CD4-positive, CD25-positive, alpha-beta regulatory T cell (primary cell): Measurements from ENCODE around the gene EFCAB8. TPM values are rescaled to one million over a fixed set of nuclear protein-coding genes. Genes with fewer than 3 reads are reported as not detected.

Source experiments
- ATAC-seq, 2 donors: fragments of 150-1000 bp; cut with Tn5 transposase; one replicate each; pipeline ENCODE4 v1.10.0; 2021; ENCODE audit warnings: low read depth in 2 of 2, moderate number of reproducible peaks in 2 of 2, moderate library complexity in 1 of 2
- DNase-seq, 3 donors: peaks; one replicate each; pipeline versions ENCODE4 v3.0.0 to v3.0.0-alpha.2; 2012 to 2022; ENCODE audit warnings: mixed read lengths in 1 of 3
- H3K27ac ChIP-seq: one replicate; pipeline ENCODE4 v1.7.0; 2013; ENCODE audit warnings: mild to moderate bottlenecking, low read length; ENCODE audit not compliant: insufficient read depth, poor library complexity, severe bottlenecking
- H3K27me3 ChIP-seq: one replicate; pipeline ENCODE4 v1.7.0; 2013; ENCODE audit warnings: low read length; ENCODE audit not compliant: control insufficient read depth, insufficient read depth
- H3K36me3 ChIP-seq: one replicate; pipeline ENCODE4 v1.7.0; 2013; ENCODE audit warnings: mild to moderate bottlenecking, low read length, moderate library complexity; ENCODE audit not compliant: control insufficient read depth, insufficient read depth
- H3K4me1 ChIP-seq: 2 replicates; pipeline ENCODE4 v1.7.0; 2013; ENCODE audit warnings: mild to moderate bottlenecking, low read length; ENCODE audit not compliant: insufficient read depth, control insufficient read depth, poor library complexity, severe bottlenecking
- H3K4me3 ChIP-seq: one replicate; pipeline ENCODE4 v1.7.0; 2013; ENCODE audit warnings: low read depth, mild to moderate bottlenecking, low read length, moderate library complexity
- H3K9me3 ChIP-seq, 2 experiments: 1 replicate in 1 of 2; 2 replicates in 1 of 2; pipeline ENCODE4 v1.7.0; 2013; ENCODE audit warnings: low read length in 2 of 2, mild to moderate bottlenecking in 1 of 2, moderate library complexity in 1 of 2; ENCODE audit not compliant: control insufficient read depth in 2 of 2
- H3K27ac Mint-ChIP-seq, 3 donors: one replicate each; pipeline ENCODE4 v1.8.0; 2020 to 2022; ENCODE audit warnings: mild to moderate bottlenecking in 3 of 3, mixed read lengths in 3 of 3, moderate library complexity in 2 of 3
- H3K27me3 Mint-ChIP-seq: one replicate; pipeline ENCODE4 v1.8.0; 2022; ENCODE audit warnings: mild to moderate bottlenecking, mixed read lengths
- H3K36me3 Mint-ChIP-seq: one replicate; pipeline ENCODE4 v1.8.0; 2020; ENCODE audit warnings: mixed read lengths
- H3K4me1 Mint-ChIP-seq, 4 donors: one replicate each; pipeline ENCODE4 v1.8.0; 2020 to 2022; ENCODE audit warnings: mixed read lengths in 4 of 4, mild to moderate bottlenecking in 1 of 4
- H3K4me3 Mint-ChIP-seq, 4 donors: one replicate each; pipeline ENCODE4 v1.8.0; 2020 to 2022; ENCODE audit warnings: mild to moderate bottlenecking in 4 of 4, mixed read lengths in 4 of 4, moderate library complexity in 3 of 4
- H3K9me3 Mint-ChIP-seq, 7 donors: one replicate each; pipeline ENCODE4 v1.8.0; 2020 to 2022; ENCODE audit warnings: mixed read lengths in 7 of 7, mild to moderate bottlenecking in 3 of 7, moderate library complexity in 2 of 7
- polyA plus RNA-seq, 4 donors: library from polyadenylated mRNA; unstranded; fragments of 300-500 nt; fragmentation: Illumina TruSeq; gene quantifications; one replicate each; pipeline ENCODE4 v1.2.3, GENCODE V29; 2021
- total RNA-seq: library from RNA; stranded (reverse); gene quantifications from one replicate; pipeline ENCODE4 v1.2.3, GENCODE V29; 2022

The EFCAB8 gene
- total and polyA plus RNA-seq, 5 donors from 2014 or later: 1.2 TPM; not detected in 4

GRCh38 chr20:32842688-32843524 lies 15.8 kb upstream of the EFCAB8 start:
- no peak for DNase-seq
- Histone ChIP-seq H3K27me3 (no peaks in the 10 kb centered on the region), H3K36me3 (peaks cover 82% of the 10 kb centered on the region), H3K27ac (no peak overlapping the region), H3K4me1 (no peaks in the 10 kb centered on the region), H3K4me3 (no peak overlapping the region), H3K9me3 (no peaks in the 10 kb centered on the region)
- peaks cover 9 to 46% (median 35%) of the 10 kb centered on the region in 4 donors for H3K4me1 Mint-ChIP-seq
- ATAC-seq: no peak
- H3K36me3 Mint-ChIP-seq: peaks cover 53% of the 10 kb centered on the region
- peak overlapping the region in 1 of 3 donors; percentile 3 for H3K27ac Mint-ChIP-seq
- H3K4me3 Mint-ChIP-seq: no peak overlapping the region
- H3K27me3 Mint-ChIP-seq: no peaks in the 10 kb centered on the region
- H3K9me3 Mint-ChIP-seq: no peaks in the 10 kb centered on the region

GRCh38 chr20:32845786-32846185 lies 12.9 kb upstream of the EFCAB8 start:
- Mint-ChIP-seq H3K27me3 (no peaks in the 10 kb centered on the region), H3K4me1 (peaks cover 4 to 34% (median 27%) of the 10 kb centered on the region in 4 donors), H3K4me3 (no peak overlapping the region), H3K9me3 (no peaks in the 10 kb centered on the region), H3K27ac (no peak overlapping the region), H3K36me3 (peaks cover 50% of the 10 kb centered on the region)
- Histone ChIP-seq H3K27me3 (no peaks in the 10 kb centered on the region), H3K36me3 (peaks cover 81% of the 10 kb centered on the region), H3K27ac (no peak overlapping the region), H3K4me1 (no peaks in the 10 kb centered on the region), H3K4me3 (no peak overlapping the region), H3K9me3 (no peaks in the 10 kb centered on the region)
- DNase-seq (no peak), ATAC-seq (no peak)

DNA sequence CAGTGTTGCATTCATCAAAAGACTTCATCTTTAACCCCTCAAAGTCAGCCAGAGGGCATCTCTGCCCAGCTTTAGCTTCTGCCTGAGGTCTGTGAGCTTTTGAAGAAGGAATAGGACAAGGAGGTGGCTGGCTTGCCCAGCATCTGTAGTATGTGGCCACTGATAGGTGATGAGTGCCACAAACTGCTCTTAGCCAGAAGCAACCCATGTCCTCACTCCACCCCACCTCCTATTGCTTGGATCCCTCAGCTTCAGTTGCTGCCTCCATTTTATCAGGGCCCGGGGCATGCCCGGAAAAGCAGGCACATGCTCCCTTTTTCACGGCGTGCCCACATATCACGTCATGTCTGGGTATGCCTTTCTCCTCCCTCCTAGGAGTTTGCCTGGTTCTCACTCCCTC lies 11.9 kb upstream of the EFCAB8 start:
- Mint-ChIP-seq H3K4me1 (peaks cover 4 to 29% (median 23%) of the 10 kb centered on the region in 4 donors), H3K27ac (no peak overlapping the region), H3K9me3 (no peaks in the 10 kb centered on the region), H3K27me3 (no peaks in the 10 kb centered on the region), H3K36me3 (peaks cover 43% of the 10 kb centered on the region), H3K4me3 (no peak overlapping the region)
- H3K27me3 ChIP-seq: no peaks in the 10 kb centered on the region
- no peaks in the 10 kb centered on the region for H3K9me3 ChIP-seq
- no peaks in the 10 kb centered on the region for H3K4me1 ChIP-seq
- H3K27ac ChIP-seq: no peak overlapping the region
- no peak for ATAC-seq
- peaks cover 83% of the 10 kb centered on the region for H3K36me3 ChIP-seq
- DNase-seq: no peak
- H3K4me3 ChIP-seq: no peak overlapping the region

GRCh38 chr20:32847964-32848363 lies 10.8 kb upstream of the EFCAB8 start:
- Histone ChIP-seq H3K4me3 (no peak overlapping the region), H3K4me1 (no peaks in the 10 kb centered on the region), H3K27ac (no peak overlapping the region), H3K9me3 (no peaks in the 10 kb centered on the region), H3K36me3 (peaks cover 82% of the 10 kb centered on the region), H3K27me3 (no peaks in the 10 kb centered on the region)
- Mint-ChIP-seq H3K9me3 (no peaks in the 10 kb centered on the region), H3K27me3 (no peaks in the 10 kb centered on the region), H3K27ac (peak overlapping the region in 1 of 3 donors; percentile 66), H3K4me1 (peaks cover 9 to 25% (median 19%) of the 10 kb centered on the region in 4 donors), H3K36me3 (peaks cover 46% of the 10 kb centered on the region), H3K4me3 (no peak overlapping the region)
- ATAC-seq (no peak), DNase-seq (no peak)

- peak overlapping the region in 2 of 3 donors; percentile 20 to 59 for H3K27ac Mint-ChIP-seq
- peaks cover 50% of the 10 kb centered on the region for H3K36me3 Mint-ChIP-seq
- ATAC-seq: no peak
These were observed 9.9 kb upstream of the EFCAB8 start for GRCh38 chr20:32848846-32849245.

GRCh38 chr20:32849577-32849976 lies 9.1 kb upstream of the EFCAB8 start:
- DNase-seq: no peak

More at GRCh38 chr20:32848846-32849245, 9.9 kb upstream of the EFCAB8 start:
- Histone ChIP-seq H3K4me3 (no peak overlapping the region), H3K36me3 (peaks cover 77% of the 10 kb centered on the region), H3K4me1 (no peaks in the 10 kb centered on the region), H3K9me3 (no peaks in the 10 kb centered on the region), H3K27me3 (no peaks in the 10 kb centered on the region), H3K27ac (no peak overlapping the region)
- H3K4me3 Mint-ChIP-seq: no peak overlapping the region
- H3K9me3 Mint-ChIP-seq: no peaks in the 10 kb centered on the region
- H3K4me1 Mint-ChIP-seq: peaks cover 9 to 25% (median 14%) of the 10 kb centered on the region in 4 donors
- no peak for DNase-seq
- no peaks in the 10 kb centered on the region for H3K27me3 Mint-ChIP-seq

DNA sequence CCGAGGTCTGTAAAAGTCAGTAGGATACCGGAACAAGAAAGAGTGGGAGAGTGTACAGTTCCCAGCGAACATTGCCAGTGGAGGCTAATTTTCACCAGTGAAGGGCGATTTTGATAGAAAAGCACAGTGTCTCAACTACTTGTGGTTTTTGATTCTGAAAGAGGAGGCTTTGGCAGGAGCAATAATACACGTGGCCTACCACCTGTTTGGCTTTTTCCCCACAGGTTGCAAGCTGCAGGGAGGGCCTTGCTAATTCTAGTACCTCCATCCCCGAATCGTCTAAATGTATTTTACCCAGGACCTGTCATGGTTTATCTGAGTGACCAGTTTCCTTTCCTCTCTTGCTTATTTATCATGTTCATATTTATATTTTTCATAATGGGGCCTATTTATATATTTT lies 3.3 kb upstream of the EFCAB8 start:
- no peak overlapping the region for H3K27ac ChIP-seq

More at GRCh38 chr20:32849577-32849976, 9.1 kb upstream of the EFCAB8 start:
- Histone ChIP-seq H3K9me3 (no peaks in the 10 kb centered on the region), H3K27me3 (no peaks in the 10 kb centered on the region), H3K4me3 (no peak overlapping the region), H3K4me1 (no peaks in the 10 kb centered on the region), H3K36me3 (peaks cover 76% of the 10 kb centered on the region), H3K27ac (no peak overlapping the region)
- Mint-ChIP-seq H3K27me3 (no peaks in the 10 kb centered on the region), H3K36me3 (peaks cover 46% of the 10 kb centered on the region), H3K4me3 (no peak overlapping the region), H3K9me3 (no peaks in the 10 kb centered on the region), H3K27ac (no peak overlapping the region), H3K4me1 (peaks cover 11 to 22% (median 14%) of the 10 kb centered on the region in 4 donors)
- no peak for ATAC-seq

GRCh38 chr20:32858189-32858588 lies 534 bp upstream of the EFCAB8 start:
- DNase-seq (no peak), ATAC-seq (no peak)
- peaks cover 24% of the 10 kb centered on the region for H3K36me3 Mint-ChIP-seq
- H3K4me3 Mint-ChIP-seq: no peak overlapping the region
- H3K27ac Mint-ChIP-seq: peak overlapping the region in 1 of 3 donors; percentile 68
- Histone ChIP-seq H3K4me1 (no peaks in the 10 kb centered on the region), H3K36me3 (peaks cover 27% of the 10 kb centered on the region), H3K9me3 (no peaks in the 10 kb centered on the region), H3K27ac (no peak overlapping the region), H3K27me3 (no peaks in the 10 kb centered on the region), H3K4me3 (no peak overlapping the region)
- no peaks in the 10 kb centered on the region for H3K27me3 Mint-ChIP-seq
- peaks cover 9 to 15% (median 12%) of the 10 kb centered on the region in 4 donors for H3K4me1 Mint-ChIP-seq
- no peaks in the 10 kb centered on the region for H3K9me3 Mint-ChIP-seq

More for the DNA sequence above, 3.3 kb upstream of the EFCAB8 start:
- Mint-ChIP-seq H3K9me3 (no peaks in the 10 kb centered on the region), H3K4me1 (peaks cover 12 to 15% (median 15%) of the 10 kb centered on the region in 4 donors), H3K4me3 (no peak overlapping the region), H3K27me3 (no peaks in the 10 kb centered on the region), H3K36me3 (peaks cover 34% of the 10 kb centered on the region), H3K27ac (peak overlapping the region; percentile 4 to 83 (median 30))
- Histone ChIP-seq H3K27me3 (no peaks in the 10 kb centered on the region), H3K4me3 (no peak overlapping the region), H3K36me3 (peaks cover 47% of the 10 kb centered on the region), H3K9me3 (no peaks in the 10 kb centered on the region), H3K4me1 (no peaks in the 10 kb centered on the region)
- ATAC-seq (no peak), DNase-seq (no peak)
